GM12878 (cell line): ENCODE data around the gene CDKL5. TPM values are rescaled to one million over a fixed set of nuclear protein-coding genes. Genes with fewer than 3 reads are reported as not detected.

Experiments used
- ATAC-seq: fragments of 200-7000 bp; cut with Tn5 transposase; 3 replicates; pipeline ENCODE4 v1.9.1; 2020; ENCODE audit warnings: mild to moderate bottlenecking, moderate library complexity
- BruUV-seq: library from RNA; stranded (reverse); fragments of 400-500 nt; replicated peaks from 2 replicates; lab custom pipeline; 2021; lab: Mats Ljungman, UMichigan
- CTCF ChIA-PET: fragments of 300-600 bp; sonication (Branson Sonifier 250); formaldehyde crosslinking; extraction: SDS; loops from one replicate; lab custom pipeline; 2021; ENCODE audit warnings: inconsistent platforms; lab: Yijun Ruan, JAX
- POLR2A ChIA-PET: fragments of 350-600 bp; formaldehyde crosslinking; extraction: SDS; loops from one replicate; lab custom pipeline; 2021; ENCODE audit warnings: inconsistent platforms; lab: Charles Lee
- RAD21 ChIA-PET: fragments of 300-600 bp; sonication (Branson Sonifier 250); formaldehyde crosslinking; loops from one replicate; lab custom pipeline; 2023; ENCODE audit warnings: antibody characterized with exemption; ENCODE audit not compliant: unreplicated experiment; lab: Charles Lee
- SMC1A ChIA-PET: fragments of 300-600 bp; sonication (Branson Sonifier 250); formaldehyde crosslinking; loops from one replicate; lab custom pipeline; 2023; ENCODE audit not compliant: unreplicated experiment, uncharacterized antibody; lab: Charles Lee
- DNase-seq: peaks from one replicate; pipeline ENCODE4 v3.0.0-alpha.2; 2011; ENCODE audit warnings: low read depth, low spot score
- FAIRE-seq: peaks from 3 replicates; lab custom pipeline; 2011; peaks lifted over from hg19 to GRCh38; lab: Jason Lieb, UNC
- H2AFZ ChIP-seq: 2 replicates; pipeline ENCODE4 v1.6.0; 2011; ENCODE audit warnings: low read depth, low read length, control low read depth; ENCODE audit not compliant: control insufficient read depth
- H3K27ac ChIP-seq: 2 replicates; pipeline ENCODE4 v1.5.1; 2011; ENCODE audit warnings: control low read depth; ENCODE audit not compliant: control insufficient read depth, insufficient read depth
- H3K27me3 ChIP-seq, 2 experiments: replicated peaks in 1 of 2; 2 replicates each; pipeline versions ENCODE4 v1.6.0 to v1.6.1; 2011; ENCODE audit warnings: low read length in 1 of 2; ENCODE audit not compliant: control insufficient read depth in 2 of 2, insufficient read depth in 2 of 2
- H3K36me3 ChIP-seq, 2 experiments: 2 replicates each; pipeline ENCODE4 v1.5.1; 2011; ENCODE audit warnings: low read length in 1 of 2; ENCODE audit not compliant: control insufficient read depth in 2 of 2, insufficient read depth in 2 of 2
- H3K4me1 ChIP-seq: 2 replicates; pipeline ENCODE4 v1.6.1; 2011; ENCODE audit warnings: mild to moderate bottlenecking, low read length, moderate library complexity, mixed read lengths; ENCODE audit not compliant: control insufficient read depth, insufficient read depth
- H3K4me2 ChIP-seq: 2 replicates; pipeline ENCODE4 v1.6.0; 2011; ENCODE audit warnings: control low read depth; ENCODE audit not compliant: control insufficient read depth, insufficient read depth
- H3K4me3 ChIP-seq: fragments of 200-600 bp; sonication (generic); 2 replicates; pipeline ENCODE4 v1.5.1; 2016
- H3K79me2 ChIP-seq: 2 replicates; pipeline ENCODE4 v1.6.0; 2011; ENCODE audit warnings: low read length; ENCODE audit not compliant: control insufficient read depth, insufficient read depth
- H3K9ac ChIP-seq: 2 replicates; pipeline ENCODE4 v1.8.0; 2011; ENCODE audit warnings: low read length, control low read depth, mixed read lengths; ENCODE audit not compliant: control insufficient read depth, insufficient read depth
- H3K9me3 ChIP-seq: replicated peaks from 3 replicates; pipeline ENCODE4 v1.5.1; 2011; ENCODE audit warnings: mild to moderate bottlenecking, low read length; ENCODE audit not compliant: control insufficient read depth, insufficient read depth
- H4K20me1 ChIP-seq: 2 replicates; pipeline ENCODE4 v1.6.0; 2011; ENCODE audit not compliant: control insufficient read depth, insufficient read depth
- CBFB ChIP-seq: IDR thresholded peaks from 2 replicates; pipeline ENCODE4 v1.6.1; 2016; ENCODE audit warnings: antibody characterized with exemption, low read depth
- FOXM1 ChIP-seq: IDR thresholded peaks from 2 replicates; pipeline ENCODE4 v1.6.1; 2012; ENCODE audit warnings: low read depth, mild to moderate bottlenecking, inconsistent platforms, low read length, moderate library complexity
- GATAD2B ChIP-seq: fragments of 450-650 bp; conservative IDR thresholded peaks from 2 replicates; pipeline ENCODE4 v1.6.1; 2017; ENCODE audit warnings: low read depth, mild to moderate bottlenecking, moderate library complexity
- LARP7 ChIP-seq: fragments of 450-650 bp; IDR thresholded peaks from 2 replicates; pipeline ENCODE4 v1.6.1; 2017; ENCODE audit warnings: mild to moderate bottlenecking
- RAD51 ChIP-seq: fragments of 450-650 bp; IDR thresholded peaks from 2 replicates; pipeline ENCODE4 v1.6.1; 2016; ENCODE audit warnings: moderate library complexity, mild to moderate bottlenecking, inconsistent platforms
- RB1 ChIP-seq: fragments of 450-650 bp; formaldehyde crosslinking; IDR thresholded peaks from 2 replicates; pipeline ENCODE4 v1.6.1; 2017; ENCODE audit warnings: mild to moderate bottlenecking, borderline replicate concordance
- SREBF1 ChIP-seq: IDR thresholded peaks from 2 replicates; pipeline ENCODE4 v1.6.1; 2012; ENCODE audit warnings: mild to moderate bottlenecking, low read length
- ZBTB33 ChIP-seq: fragments of 450-650 bp; IDR thresholded peaks from 2 replicates; pipeline ENCODE4 v1.6.1; 2017; ENCODE audit warnings: mild to moderate bottlenecking
- ZNF24 ChIP-seq: fragments of 450-650 bp; IDR thresholded peaks from 2 replicates; pipeline ENCODE4 v1.6.1; 2017; ENCODE audit warnings: antibody characterized with exemption, mild to moderate bottlenecking
- ZSCAN29 ChIP-seq: fragments of 450-650 bp; IDR thresholded peaks from 2 replicates; pipeline ENCODE4 v1.6.1; 2017; ENCODE audit warnings: mild to moderate bottlenecking, moderate library complexity
- WGBS: methylation state at CpG from one replicate; pipeline ENCODE4 v1.1.6; 2016; ENCODE audit warnings: low lambda C conversion rate; ENCODE audit not compliant: insufficient replicate concordance, insufficient coverage; ENCODE audit errors: missing lambda C conversion rate; 5-methylcytosine and 5-hydroxymethylcytosine counted together
- in situ Hi-C: fragments of 300-500 bp; cut with MboI; formaldehyde crosslinking; loops from 9 replicates; pipeline ENCODE4 v1.14.3; 2018; ENCODE audit warnings: mixed read lengths
- intact Hi-C: fragments of 100-400 bp; cut with micrococcal nuclease; formaldehyde crosslinking; loops from one replicate; pipeline ENCODE4 v1.14.2; 2022; ENCODE audit not compliant: unreplicated experiment
- polyA plus RNA-seq, 11 experiments: library from polyadenylated mRNA; depleted of rRNA in 4 of 11; unstranded in 6 of 11; stranded (reverse) in 5 of 11; fragments of >200 nt; fragmentation: Nextera tagmentation in 4 of 11; fragmentation: Illumina TruSeq in 1 of 11; extraction: Ambion mirVana in 4 of 11; extraction: Trizol in 1 of 11; gene quantifications; 1 replicate in 1 of 11; 2 replicates in 10 of 11; pipeline versions ENCODE4 v1.2.1 to v1.2.3, GENCODE V29; 2011 to 2016; ENCODE audit warnings: inconsistent platforms in 2 of 11, missing spikeins in 2 of 11, low read depth in 1 of 11
- total RNA-seq, 4 experiments: library from RNA; depleted of rRNA in 3 of 4; stranded (reverse); fragments of >200 nt in 3 of 4; fragmentation: Illumina TruSeq in 1 of 4; extraction: Trizol in 1 of 4; gene quantifications; 2 replicates each; pipeline versions ENCODE4 v1.2.1 to v1.2.3, GENCODE V29; 2013 to 2021

Gene CDKL5
- total and polyA plus RNA-seq, 10 of the 15 experiments (the other 5 are each of a cell fraction or from before 2014, with no cell fraction given): 1.4 to 14.5 (median 6.3) TPM

GRCh38 chrX:18666614-18667013 is 241.2 kb downstream of the CDKL5 start:
- no peak overlapping the region for H2AFZ ChIP-seq
- no peak overlapping the region for H3K4me3 ChIP-seq
- ChIA-PET POLR2A (no interaction called here), SMC1A (no interaction called here), RAD21 (no interaction called here), CTCF (no interaction called here)
- no peaks in the 10 kb centered on the region for H3K79me2 ChIP-seq
- H3K4me2 ChIP-seq: no peak overlapping the region
- in situ Hi-C loops (no loop called here), intact Hi-C loops (no loop called here)
- ATAC-seq (no peak), DNase-seq (no peak), FAIRE-seq (no peak)
- no TSS peak for BruUV-seq
- TF ChIP-seq ZSCAN29 (no peak), FOXM1 (no peak), SREBF1 (no peak), CBFB (no peak), ZNF24 (no peak), LARP7 (no peak), RAD51 (no peak), ZBTB33 (no peak), GATAD2B (no peak), RB1 (no peak)
- H3K27ac ChIP-seq: no peak overlapping the region
- H3K4me1 ChIP-seq: peaks cover 4% of the 10 kb centered on the region; the same call in 1 of the 2 replicates
- H3K9ac ChIP-seq: no peak overlapping the region
- H3K27me3 ChIP-seq: no peaks in the 10 kb centered on the region
- no peaks in the 10 kb centered on the region for H3K36me3 ChIP-seq
- H4K20me1 ChIP-seq: no peaks in the 10 kb centered on the region
- WGBS: 74% methylated on average over 15 of the region's 15 CpGs
- no peaks in the 10 kb centered on the region; the same call in 2 of the 3 replicates for H3K9me3 ChIP-seq
